ENCODE measurements around the gene SH3PXD2A. TPM values are rescaled to one million over a fixed set of nuclear protein-coding genes. Genes with fewer than 3 reads are reported as not detected.

The SH3PXD2A gene
- total RNA-seq, 1 donor from 2014 or later, result 17.3 TPM

DNA sequence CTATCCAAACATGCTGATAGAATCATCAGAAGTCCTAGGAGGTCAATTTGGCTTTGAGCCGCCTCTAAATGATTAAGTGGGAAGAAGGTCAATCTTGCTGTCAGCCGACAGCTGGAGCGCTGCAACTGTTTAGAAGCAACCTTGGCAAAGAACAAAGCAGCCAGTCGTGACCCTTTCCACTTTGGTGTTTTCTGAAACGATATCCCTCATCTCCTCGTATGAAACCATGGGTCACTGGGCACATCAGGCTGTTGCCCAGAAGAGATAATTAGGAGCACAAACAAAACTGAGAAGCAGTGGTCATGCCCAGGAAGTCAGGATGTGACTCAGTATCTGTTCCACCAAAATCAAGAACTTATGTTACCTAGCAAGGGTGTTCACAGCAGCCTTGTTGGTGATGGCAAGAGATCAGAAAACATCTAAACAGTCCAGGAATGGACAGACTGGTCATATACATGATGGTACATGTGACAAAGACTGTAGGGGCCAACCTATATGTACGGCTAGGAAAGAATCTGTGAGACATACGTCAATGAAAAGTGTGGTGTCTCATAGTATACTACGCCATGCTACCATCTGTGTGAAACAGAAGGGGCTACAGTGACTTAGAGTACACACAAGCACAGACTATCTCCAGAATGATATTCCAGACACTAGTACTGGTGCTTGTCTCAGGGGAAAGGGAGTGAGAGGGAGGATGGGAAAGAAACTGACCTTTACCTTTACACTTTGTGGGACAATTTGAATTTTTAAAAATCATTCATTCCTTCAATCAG is 40.2 kb upstream of the SH3PXD2A start:
- no peak overlapping the region for H3K9ac ChIP-seq (ENCODE audit: low read length)
- peak overlapping the region; percentile 48 for H3K27ac ChIP-seq (ENCODE audit: low read depth, low read length)
- H3K4me2 ChIP-seq (ENCODE audit: low read length), result peak overlapping the region; percentile 59
- Mint-ChIP-seq H3K9me3 (ENCODE audit: unreplicated experiment) (no peaks in the 10 kb centered on the region), H3K36me3 (ENCODE audit: low read depth, unreplicated experiment) (peaks cover 9% of the 10 kb centered on the region), H3K4me1 (ENCODE audit: low read depth, unreplicated experiment) (peaks cover 18% of the 10 kb centered on the region), H3K27ac (ENCODE audit: unreplicated experiment) (no peak overlapping the region), H3K4me3 (ENCODE audit: unreplicated experiment) (no peak overlapping the region), H3K27me3 (ENCODE audit: low read depth, unreplicated experiment) (no peaks in the 10 kb centered on the region)
- H4K20me1 ChIP-seq (ENCODE audit: insufficient read depth, low read length), result no peaks in the 10 kb centered on the region
- peaks cover 19% of the 10 kb centered on the region for H3K36me3 ChIP-seq (ENCODE audit: insufficient read depth, low read length)
- H3K79me2 ChIP-seq (ENCODE audit: insufficient read depth, low read length), result no peaks in the 10 kb centered on the region
- H3K4me1 ChIP-seq (ENCODE audit: insufficient read depth, low read length), result peaks cover 20% of the 10 kb centered on the region
- no peak for FAIRE-seq
- TF ChIP-seq EZH2 (IDR thresholded peaks at IDR 0.05; ENCODE audit: insufficient read depth, low read length), result no peak
- TF ChIP-seq, protein P1, sequence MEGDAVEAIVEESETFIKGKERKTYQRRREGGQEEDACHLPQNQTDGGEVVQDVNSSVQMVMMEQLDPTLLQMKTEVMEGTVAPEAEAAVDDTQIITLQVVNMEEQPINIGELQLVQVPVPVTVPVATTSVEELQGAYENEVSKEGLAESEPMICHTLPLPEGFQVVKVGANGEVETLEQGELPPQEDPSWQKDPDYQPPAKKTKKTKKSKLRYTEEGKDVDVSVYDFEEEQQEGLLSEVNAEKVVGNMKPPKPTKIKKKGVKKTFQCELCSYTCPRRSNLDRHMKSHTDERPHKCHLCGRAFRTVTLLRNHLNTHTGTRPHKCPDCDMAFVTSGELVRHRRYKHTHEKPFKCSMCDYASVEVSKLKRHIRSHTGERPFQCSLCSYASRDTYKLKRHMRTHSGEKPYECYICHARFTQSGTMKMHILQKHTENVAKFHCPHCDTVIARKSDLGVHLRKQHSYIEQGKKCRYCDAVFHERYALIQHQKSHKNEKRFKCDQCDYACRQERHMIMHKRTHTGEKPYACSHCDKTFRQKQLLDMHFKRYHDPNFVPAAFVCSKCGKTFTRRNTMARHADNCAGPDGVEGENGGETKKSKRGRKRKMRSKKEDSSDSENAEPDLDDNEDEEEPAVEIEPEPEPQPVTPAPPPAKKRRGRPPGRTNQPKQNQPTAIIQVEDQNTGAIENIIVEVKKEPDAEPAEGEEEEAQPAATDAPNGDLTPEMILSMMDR (IDR thresholded peaks at IDR 0.05; ENCODE audit: insufficient read depth, low read depth, low read length), result no peak
- no peak overlapping the region for H3K4me3 ChIP-seq (ENCODE audit: insufficient read depth, low read depth, low read length)
- H3K9me3 ChIP-seq (ENCODE audit: insufficient read depth, low read depth, low read length), result no peaks in the 10 kb centered on the region
- H2AFZ ChIP-seq (ENCODE audit: low read depth, low read length), result peak overlapping the region; percentile 46
- DNase-seq (ENCODE audit: low read depth), result peak; percentile 65
- no peaks in the 10 kb centered on the region for H3K27me3 ChIP-seq (ENCODE audit: insufficient read depth, low read length)

DNA sequence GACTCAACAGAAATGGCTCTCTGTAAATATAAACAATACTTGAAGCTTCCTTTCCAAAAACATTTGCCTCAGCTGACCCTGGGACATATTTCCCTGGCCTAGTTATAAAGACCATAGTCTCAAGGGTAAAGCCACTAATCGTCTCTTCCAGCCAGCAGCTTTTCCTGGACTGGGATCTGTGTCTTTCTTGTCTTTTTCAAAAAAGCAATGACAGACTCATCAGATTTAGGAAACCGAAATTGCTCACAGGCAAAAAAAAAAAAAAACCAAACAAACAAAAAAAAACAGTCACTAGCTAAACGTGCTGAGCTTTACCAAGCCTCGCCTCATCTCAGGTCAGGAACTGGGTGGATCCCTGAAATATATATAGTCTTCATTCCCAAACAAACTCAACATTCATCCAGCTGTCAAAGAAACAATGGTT is 39.1 kb upstream of the SH3PXD2A start:
- DNase-seq (ENCODE audit: low read depth), result no peak
- no peak overlapping the region for H3K4me3 ChIP-seq (ENCODE audit: insufficient read depth, low read depth, low read length)
- Mint-ChIP-seq H3K27me3 (ENCODE audit: low read depth, unreplicated experiment) (no peaks in the 10 kb centered on the region), H3K36me3 (ENCODE audit: low read depth, unreplicated experiment) (peaks cover 7% of the 10 kb centered on the region), H3K27ac (ENCODE audit: unreplicated experiment) (no peak overlapping the region), H3K4me1 (ENCODE audit: low read depth, unreplicated experiment) (peaks cover 22% of the 10 kb centered on the region), H3K9me3 (ENCODE audit: unreplicated experiment) (no peaks in the 10 kb centered on the region), H3K4me3 (ENCODE audit: unreplicated experiment) (no peak overlapping the region)
- H3K27me3 ChIP-seq (ENCODE audit: insufficient read depth, low read length), result no peaks in the 10 kb centered on the region
- peaks cover 20% of the 10 kb centered on the region for H3K4me1 ChIP-seq (ENCODE audit: insufficient read depth, low read length)
- peak overlapping the region; percentile 22 for H3K9ac ChIP-seq (ENCODE audit: low read length)
- H3K9me3 ChIP-seq (ENCODE audit: insufficient read depth, low read depth, low read length), result no peaks in the 10 kb centered on the region
- peak overlapping the region; percentile 59 for H3K4me2 ChIP-seq (ENCODE audit: low read length)
- TF ChIP-seq, protein P1 (IDR thresholded peaks at IDR 0.05; ENCODE audit: insufficient read depth, low read depth, low read length), result no peak
- no peak for FAIRE-seq
- H3K79me2 ChIP-seq (ENCODE audit: insufficient read depth, low read length), result no peaks in the 10 kb centered on the region
- no peak overlapping the region for H3K27ac ChIP-seq (ENCODE audit: low read depth, low read length)
- peaks cover 19% of the 10 kb centered on the region for H3K36me3 ChIP-seq (ENCODE audit: insufficient read depth, low read length)
- no peak overlapping the region for H2AFZ ChIP-seq (ENCODE audit: low read depth, low read length)
- H4K20me1 ChIP-seq (ENCODE audit: insufficient read depth, low read length), result no peaks in the 10 kb centered on the region

GRCh38 chr10:103893817-103894216 is 38.4 kb upstream of the SH3PXD2A start:
- TF ChIP-seq, protein P1 (IDR thresholded peaks at IDR 0.05; ENCODE audit: insufficient read depth, low read depth, low read length), result no peak
- TF ChIP-seq EZH2 (IDR thresholded peaks at IDR 0.05; ENCODE audit: insufficient read depth, low read length), result no peak
- no peak for FAIRE-seq
- no peaks in the 10 kb centered on the region for H3K9me3 Mint-ChIP-seq (ENCODE audit: unreplicated experiment)

More at GRCh38 chr10:103893817-103894216, 38.4 kb upstream of the SH3PXD2A start:
- H2AFZ ChIP-seq (ENCODE audit: low read depth, low read length), result no peak overlapping the region
- no peak overlapping the region for H3K27ac ChIP-seq (ENCODE audit: low read depth, low read length)
- H4K20me1 ChIP-seq (ENCODE audit: insufficient read depth, low read length), result no peaks in the 10 kb centered on the region
- H3K27me3 ChIP-seq (ENCODE audit: insufficient read depth, low read length), result no peaks in the 10 kb centered on the region
- peaks cover 22% of the 10 kb centered on the region for H3K4me1 ChIP-seq (ENCODE audit: insufficient read depth, low read length)
- H3K9me3 ChIP-seq (ENCODE audit: insufficient read depth, low read depth, low read length), result no peaks in the 10 kb centered on the region
- no peak overlapping the region for H3K4me2 ChIP-seq (ENCODE audit: low read length)
- Mint-ChIP-seq H3K27ac (ENCODE audit: unreplicated experiment) (no peak overlapping the region), H3K4me3 (ENCODE audit: unreplicated experiment) (no peak overlapping the region), H3K4me1 (ENCODE audit: low read depth, unreplicated experiment) (peaks cover 26% of the 10 kb centered on the region), H3K27me3 (ENCODE audit: low read depth, unreplicated experiment) (no peaks in the 10 kb centered on the region), H3K36me3 (ENCODE audit: low read depth, unreplicated experiment) (peaks cover 7% of the 10 kb centered on the region)
- no peaks in the 10 kb centered on the region for H3K79me2 ChIP-seq (ENCODE audit: insufficient read depth, low read length)
- H3K4me3 ChIP-seq (ENCODE audit: insufficient read depth, low read depth, low read length), result no peak overlapping the region
- H3K9ac ChIP-seq (ENCODE audit: low read length), result no peak overlapping the region
- no peak for DNase-seq (ENCODE audit: low read depth)
- peaks cover 16% of the 10 kb centered on the region for H3K36me3 ChIP-seq (ENCODE audit: insufficient read depth, low read length)
